H1 (cell line): ENCODE measurements around the gene UTP25.

Source experiments
- CHD1 ChIP-seq: IDR thresholded peaks from 2 replicates; pipeline ENCODE4 v1.6.1; 2012; ENCODE audit warnings: low read depth, low read length, improper control_type of control experiment
- EZH2 ChIP-seq: fragments of 200-600 bp; sonication (generic); IDR thresholded peaks from 2 replicates; pipeline ENCODE4 v1.7.1; 2012; ENCODE audit warnings: low read depth, mild to moderate bottlenecking, moderate library complexity, low read length, inconsistent platforms; ENCODE audit not compliant: severe bottlenecking
- GTF2F1 ChIP-seq: IDR thresholded peaks from 2 replicates; pipeline ENCODE4 v1.6.1; 2012; ENCODE audit warnings: low read depth, low read length, improper control_type of control experiment, borderline replicate concordance
- JUN ChIP-seq: IDR thresholded peaks from 2 replicates; pipeline ENCODE4 v1.6.1; 2011; ENCODE audit warnings: low read depth, mild to moderate bottlenecking, improper control_type of control experiment, low read length
- POLR2A ChIP-seq, 2 experiments: IDR thresholded peaks; 1 replicate in 1 of 2; 2 replicates in 1 of 2; pipeline ENCODE4 v1.6.1; 2011; ENCODE audit warnings: low read depth in 2 of 2, low read length in 2 of 2, mild to moderate bottlenecking in 2 of 2; ENCODE audit errors: control extremely low read depth in 1 of 2
- RAD21 ChIP-seq, 2 experiments: IDR thresholded peaks in 1 of 2; conservative IDR thresholded peaks in 1 of 2; 2 replicates each; pipeline ENCODE4 v1.6.1; 2011; ENCODE audit warnings: low read depth in 2 of 2, low read length in 2 of 2, improper control_type of control experiment in 1 of 2, inconsistent platforms in 1 of 2, mild to moderate bottlenecking in 1 of 2, moderate library complexity in 1 of 2
- RNF2 ChIP-seq: fragments of 200-900, 300-1000 bp; sonication (generic); IDR thresholded peaks from 2 replicates; pipeline ENCODE4 v1.7.1; 2016; ENCODE audit warnings: borderline replicate concordance, low read depth, mild to moderate bottlenecking, antibody characterized with exemption, low read length; ENCODE audit not compliant: poor library complexity, severe bottlenecking; ENCODE audit errors: missing control alignments
- SIX5 ChIP-seq: IDR thresholded peaks from 2 replicates; pipeline ENCODE4 v1.6.1; 2011; ENCODE audit warnings: mild to moderate bottlenecking, low read depth, low read length
- TAF1 ChIP-seq: IDR thresholded peaks from 2 replicates; pipeline ENCODE4 v1.6.1; 2011; ENCODE audit warnings: mild to moderate bottlenecking, low read depth, low read length
- TF ChIP-seq, protein P1 (sequence below), 3 experiments: IDR thresholded peaks; 1 replicate in 2 of 3; 2 replicates in 1 of 3; pipeline versions ENCODE4 v1.5.1 to v1.6.1; 2011; ENCODE audit warnings: low read length in 3 of 3, mild to moderate bottlenecking in 3 of 3, inconsistent platforms in 2 of 3, low read depth in 1 of 3, moderate library complexity in 1 of 3; ENCODE audit not compliant: insufficient read depth in 1 of 3; ENCODE audit errors: control extremely low read depth in 1 of 3
- TF ChIP-seq, protein P2 (sequence below): IDR thresholded peaks from 2 replicates; pipeline ENCODE4 v1.6.1; 2011; ENCODE audit warnings: low read depth, mild to moderate bottlenecking, low read length; ENCODE audit not compliant: insufficient read depth

DNA sequence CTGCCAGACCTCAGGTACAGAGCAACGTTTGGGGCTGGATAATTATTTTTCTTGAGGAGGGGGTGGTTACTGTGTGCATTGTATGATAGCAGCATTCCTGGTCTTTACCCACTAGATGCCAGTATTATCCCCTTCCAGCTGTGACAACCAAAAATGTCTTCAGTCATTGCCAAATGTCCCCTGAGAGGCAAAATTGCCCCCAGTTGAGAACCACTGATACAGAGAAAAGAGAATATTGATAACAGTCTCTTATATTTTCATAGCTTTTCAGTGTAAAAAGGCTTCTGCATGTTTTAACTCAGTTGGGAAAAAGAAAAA, 58.4 kb downstream of the UTP25 start:
- TF ChIP-seq GTF2F1 (no peak), POLR2A (IDR thresholded peaks at IDR 0.05; ENCODE audit: control extremely low read depth in 1 of 2, low read depth in 2 of 2, low read length in 2 of 2) (no peak), SIX5 (no peak), CHD1 (no peak), EZH2 (no peak), JUN (no peak), RNF2 (no peak), TAF1 (no peak), RAD21 (IDR thresholded peaks at IDR 0.05 in 1 of 2, conservative IDR thresholded peaks at IDR 0.05 in 1 of 2; ENCODE audit: low read depth in 2 of 2, low read length in 2 of 2) (peak in 1 of 2 experiments; percentile 37; a peak in 3 of 4 replicates)
- TF ChIP-seq, protein P1, sequence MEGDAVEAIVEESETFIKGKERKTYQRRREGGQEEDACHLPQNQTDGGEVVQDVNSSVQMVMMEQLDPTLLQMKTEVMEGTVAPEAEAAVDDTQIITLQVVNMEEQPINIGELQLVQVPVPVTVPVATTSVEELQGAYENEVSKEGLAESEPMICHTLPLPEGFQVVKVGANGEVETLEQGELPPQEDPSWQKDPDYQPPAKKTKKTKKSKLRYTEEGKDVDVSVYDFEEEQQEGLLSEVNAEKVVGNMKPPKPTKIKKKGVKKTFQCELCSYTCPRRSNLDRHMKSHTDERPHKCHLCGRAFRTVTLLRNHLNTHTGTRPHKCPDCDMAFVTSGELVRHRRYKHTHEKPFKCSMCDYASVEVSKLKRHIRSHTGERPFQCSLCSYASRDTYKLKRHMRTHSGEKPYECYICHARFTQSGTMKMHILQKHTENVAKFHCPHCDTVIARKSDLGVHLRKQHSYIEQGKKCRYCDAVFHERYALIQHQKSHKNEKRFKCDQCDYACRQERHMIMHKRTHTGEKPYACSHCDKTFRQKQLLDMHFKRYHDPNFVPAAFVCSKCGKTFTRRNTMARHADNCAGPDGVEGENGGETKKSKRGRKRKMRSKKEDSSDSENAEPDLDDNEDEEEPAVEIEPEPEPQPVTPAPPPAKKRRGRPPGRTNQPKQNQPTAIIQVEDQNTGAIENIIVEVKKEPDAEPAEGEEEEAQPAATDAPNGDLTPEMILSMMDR (IDR thresholded peaks at IDR 0.05; ENCODE audit: control extremely low read depth in 1 of 3, insufficient read depth in 1 of 3, low read depth in 1 of 3, low read length in 3 of 3) = peak in 1 of 3 experiments; percentile 12; a peak in 1 of 4 replicates
- TF ChIP-seq, protein P2, sequence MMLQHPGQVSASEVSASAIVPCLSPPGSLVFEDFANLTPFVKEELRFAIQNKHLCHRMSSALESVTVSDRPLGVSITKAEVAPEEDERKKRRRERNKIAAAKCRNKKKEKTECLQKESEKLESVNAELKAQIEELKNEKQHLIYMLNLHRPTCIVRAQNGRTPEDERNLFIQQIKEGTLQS = no peak
